SJCRH30 (cell line): Measurements from ENCODE around the gene NADSYN1. TPM values are rescaled to one million over a fixed set of nuclear protein-coding genes. Genes with fewer than 3 reads are reported as not detected.

Source experiments
- DNase-seq, 2 experiments: peaks; one replicate each; pipeline ENCODE4 v3.0.0-alpha.2; 2015 to 2020
- H3K27ac ChIP-seq: fragments of 250-450 bp; sonication (Bioruptor Pico); 2 replicates; pipeline ENCODE4 v1.5.1; 2020; ENCODE audit warnings: mild to moderate bottlenecking, moderate library complexity
- H3K27me3 ChIP-seq: fragments of 250-450 bp; sonication (Bioruptor Pico); 2 replicates; pipeline ENCODE4 v1.5.1; 2020; ENCODE audit warnings: mild to moderate bottlenecking, moderate library complexity
- H3K36me3 ChIP-seq: fragments of 250-450 bp; sonication (Bioruptor Pico); 2 replicates; pipeline ENCODE4 v1.5.1; 2020; ENCODE audit warnings: mild to moderate bottlenecking, moderate library complexity
- H3K4me1 ChIP-seq: fragments of 250-450 bp; sonication (Bioruptor Pico); 2 replicates; pipeline ENCODE4 v1.5.1; 2020; ENCODE audit warnings: mild to moderate bottlenecking, moderate library complexity
- H3K4me3 ChIP-seq: fragments of 250-450 bp; sonication (Bioruptor Pico); 2 replicates; pipeline ENCODE4 v1.5.1; 2020; ENCODE audit warnings: mild to moderate bottlenecking, moderate library complexity
- H3K9me3 ChIP-seq: fragments of 250-450 bp; sonication (Bioruptor Pico); replicated peaks from 2 replicates; pipeline ENCODE4 v1.5.1; 2020; ENCODE audit warnings: mild to moderate bottlenecking, moderate library complexity
- total RNA-seq: library from RNA; depleted of rRNA; stranded (reverse); fragments of >200 nt; shearing (Covaris generic); gene quantifications from 2 replicates; pipeline ENCODE4 v1.2.3, GENCODE V29; 2014

Gene NADSYN1
- total RNA-seq, 1 experiment from 2014 or later = 18.0 TPM

- H3K9me3 ChIP-seq = 0 out of 2 replicates have a peak, but pooled peaks cover under 1% of the 10 kb centered on the region
- no peaks in the 10 kb centered on the region for H3K27me3 ChIP-seq
- no peaks in the 10 kb centered on the region for H3K4me1 ChIP-seq
- no peak overlapping the region for H3K27ac ChIP-seq
- DNase-seq = no peak
- peaks cover 16% of the 10 kb centered on the region; the same call in 1 of the 2 replicates for H3K36me3 ChIP-seq
- H3K4me3 ChIP-seq = no peak overlapping the region
These were observed 11.8 kb upstream of the NADSYN1 start for GRCh38 chr11:71441251-71441650.

GRCh38 chr11:71442123-71442522 is 10.9 kb upstream of the NADSYN1 start:
- no peak for DNase-seq
- Histone ChIP-seq H3K4me1 (no peaks in the 10 kb centered on the region), H3K9me3 (0 out of 2 replicates have a peak, but pooled peaks cover 4% of the 10 kb centered on the region), H3K4me3 (no peak overlapping the region), H3K27me3 (no peaks in the 10 kb centered on the region), H3K27ac (no peak overlapping the region), H3K36me3 (peaks cover 25% of the 10 kb centered on the region; the same call in 1 of the 2 replicates)

GRCh38 chr11:71442880-71443279 is 10.1 kb upstream of the NADSYN1 start:
- H3K36me3 ChIP-seq = peaks cover 25% of the 10 kb centered on the region; the same call in 1 of the 2 replicates
- H3K9me3 ChIP-seq = 0 out of 2 replicates have a peak, but pooled peaks cover 4% of the 10 kb centered on the region
- H3K27ac ChIP-seq = no peak overlapping the region
- no peak for DNase-seq
- H3K27me3 ChIP-seq = no peaks in the 10 kb centered on the region
- H3K4me1 ChIP-seq = no peaks in the 10 kb centered on the region
- H3K4me3 ChIP-seq = no peak overlapping the region

GRCh38 chr11:71443736-71444445 is 9.1 kb upstream of the NADSYN1 start:
- Histone ChIP-seq H3K4me3 (no peak overlapping the region), H3K27ac (no peak overlapping the region), H3K4me1 (no peaks in the 10 kb centered on the region), H3K9me3 (0 out of 2 replicates have a peak, but pooled peaks cover 4% of the 10 kb centered on the region), H3K36me3 (peaks cover 25% of the 10 kb centered on the region; the same call in 1 of the 2 replicates), H3K27me3 (no peaks in the 10 kb centered on the region)
- DNase-seq = no peak

GRCh38 chr11:71444811-71445210 is 8.2 kb upstream of the NADSYN1 start:
- Histone ChIP-seq H3K36me3 (peaks cover 20% of the 10 kb centered on the region; the same call in 1 of the 2 replicates), H3K4me1 (no peaks in the 10 kb centered on the region), H3K27me3 (no peaks in the 10 kb centered on the region), H3K27ac (no peak overlapping the region), H3K4me3 (no peak overlapping the region), H3K9me3 (0 out of 2 replicates have a peak, but pooled peaks cover 4% of the 10 kb centered on the region)
- DNase-seq = no peak

- H3K9me3 ChIP-seq = 0 out of 2 replicates have a peak, but pooled peaks cover 4% of the 10 kb centered on the region
- no peak overlapping the region for H3K4me3 ChIP-seq
- H3K27me3 ChIP-seq = no peaks in the 10 kb centered on the region
- DNase-seq = no peak
- no peak overlapping the region for H3K27ac ChIP-seq
- peaks cover 19% of the 10 kb centered on the region; the same call in 1 of the 2 replicates for H3K36me3 ChIP-seq
- H3K4me1 ChIP-seq = no peaks in the 10 kb centered on the region
These were observed 6.9 kb upstream of the NADSYN1 start for GRCh38 chr11:71446150-71446549.

GRCh38 chr11:71446942-71447688 is 5.9 kb upstream of the NADSYN1 start:
- Histone ChIP-seq H3K4me1 (no peaks in the 10 kb centered on the region), H3K27ac (no peak overlapping the region), H3K4me3 (peak overlapping the region; percentile 69), H3K9me3 (0 out of 2 replicates have a peak, but pooled peaks cover 4% of the 10 kb centered on the region), H3K27me3 (no peaks in the 10 kb centered on the region), H3K36me3 (peaks cover 19% of the 10 kb centered on the region; the same call in 1 of the 2 replicates)
- no peak for DNase-seq

GRCh38 chr11:71447791-71448256 is 5.2 kb upstream of the NADSYN1 start:
- Histone ChIP-seq H3K27me3 (no peaks in the 10 kb centered on the region), H3K27ac (peak overlapping the region; percentile 24), H3K36me3 (peaks cover 19% of the 10 kb centered on the region; the same call in 1 of the 2 replicates), H3K9me3 (0 out of 2 replicates have a peak, but pooled peaks cover 4% of the 10 kb centered on the region), H3K4me1 (no peaks in the 10 kb centered on the region), H3K4me3 (peak overlapping the region; percentile 69)
- DNase-seq = peak; percentile 49 to 55

GRCh38 chr11:71448257-71449171 is 4.5 kb upstream of the NADSYN1 start, which contains the start of gene DHCR7:
Gene DHCR7, minus strand, starts transcription at chr11:71448393. Its CDS starts 3,441 bp downstream, at chr11:71444952.
- H3K4me3 ChIP-seq = peak within 1 kb of the TSS; percentile 69
- H3K4me1 ChIP-seq = no peaks in the 10 kb centered on the region
- H3K27ac ChIP-seq = peak within 1 kb of the TSS; percentile 24
- DNase-seq = peak; percentile 94 to 95
- no peaks in the 10 kb centered on the region for H3K27me3 ChIP-seq
- H3K36me3 ChIP-seq = peaks cover 19% of the 10 kb centered on the region; the same call in 1 of the 2 replicates
- 0 out of 2 replicates have a peak, but pooled peaks cover 4% of the 10 kb centered on the region for H3K9me3 ChIP-seq

GRCh38 chr11:71449596-71449995 is 3.4 kb upstream of the NADSYN1 start:
- Histone ChIP-seq H3K36me3 (peaks cover 17% of the 10 kb centered on the region; the same call in 1 of the 2 replicates), H3K27ac (no peak overlapping the region), H3K4me1 (no peaks in the 10 kb centered on the region; the same call in 1 of the 2 replicates), H3K9me3 (0 out of 2 replicates have a peak, but pooled peaks cover 4% of the 10 kb centered on the region), H3K4me3 (peak overlapping the region; percentile 69), H3K27me3 (no peaks in the 10 kb centered on the region)
- DNase-seq = no peak

- Histone ChIP-seq H3K27ac (no peak overlapping the region), H3K27me3 (no peaks in the 10 kb centered on the region), H3K36me3 (peaks cover 12% of the 10 kb centered on the region; the same call in 1 of the 2 replicates), H3K4me1 (no peaks in the 10 kb centered on the region; the same call in 1 of the 2 replicates), H3K9me3 (0 out of 2 replicates have a peak, but pooled peaks cover 4% of the 10 kb centered on the region), H3K4me3 (no peak overlapping the region)
- no peak for DNase-seq
These were observed 2.5 kb upstream of the NADSYN1 start for GRCh38 chr11:71450507-71450906.

- Histone ChIP-seq H3K4me1 (no peaks in the 10 kb centered on the region; the same call in 1 of the 2 replicates), H3K4me3 (no peak overlapping the region), H3K36me3 (peaks cover 10% of the 10 kb centered on the region; the same call in 1 of the 2 replicates), H3K27me3 (no peaks in the 10 kb centered on the region), H3K27ac (no peak overlapping the region), H3K9me3 (0 out of 2 replicates have a peak, but pooled peaks cover 4% of the 10 kb centered on the region)
- no peak for DNase-seq
These were observed 2.1 kb upstream of the NADSYN1 start for GRCh38 chr11:71450939-71451338.

- Histone ChIP-seq H3K27me3 (no peaks in the 10 kb centered on the region), H3K4me1 (no peaks in the 10 kb centered on the region; the same call in 1 of the 2 replicates), H3K27ac (no peak overlapping the region), H3K36me3 (peaks cover 4% of the 10 kb centered on the region; the same call in 1 of the 2 replicates), H3K9me3 (no peaks in the 10 kb centered on the region), H3K4me3 (no peak overlapping the region)
- DNase-seq = no peak
These were observed 1.3 kb upstream of the NADSYN1 start for GRCh38 chr11:71451596-71452198.
